ENCODE results near the gene GJA4. TPM values are rescaled to one million over a fixed set of nuclear protein-coding genes. Genes with fewer than 3 reads are reported as not detected.

The GJA4 gene
- total and polyA plus RNA-seq, 2 of the 13 experiments (the other 11 are each of a cell fraction or from before 2014, with no cell fraction given), result not detected

DNA sequence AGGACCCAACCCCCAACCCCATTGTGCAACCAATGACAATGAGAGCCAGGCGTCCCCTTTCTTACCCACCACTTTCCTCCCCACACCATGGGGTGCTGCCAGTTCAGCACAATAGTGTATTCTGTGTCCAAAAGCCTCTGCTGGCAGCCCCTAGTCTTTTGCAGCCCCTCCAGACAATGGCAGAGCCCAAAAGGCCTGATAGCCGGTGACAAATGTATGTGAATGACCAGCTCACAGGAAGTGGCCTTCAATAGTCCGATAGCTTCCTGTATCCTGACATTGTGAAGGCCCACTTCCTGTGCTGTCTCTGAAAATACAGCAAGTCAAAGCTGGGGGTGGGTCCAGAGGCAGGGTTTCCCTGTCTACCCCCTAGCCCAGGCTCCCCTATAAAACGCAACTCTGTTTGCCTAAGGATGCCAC lies 50.2 kb downstream of the GJA4 start:
- TF ChIP-seq GTF2F1 (IDR thresholded peaks at IDR 0.05; ENCODE audit: low read length) (no peak), AGO1 (IDR thresholded peaks at IDR 0.05; ENCODE audit: low read depth, low read length, poor library complexity, severe bottlenecking) (no peak), GABPA (IDR thresholded peaks at IDR 0.05; ENCODE audit: low read depth, low read length) (no peak), GABPA (CRISPR knock-in tag; IDR thresholded peaks at IDR 0.05; ENCODE audit: low read depth) (peak; percentile 23; the same call in 1 of the 2 replicates)
- intact Hi-C loops (cut with micrococcal nuclease; ENCODE audit: unreplicated experiment) (no loop called here), in situ Hi-C loops (cut with HindIII; ENCODE audit: extremely low pct_ligation_motif_present, low pct_unique_long_range_greater_than_20kb) (no loop called here)
- FAIRE-seq, result no peak
- H2AFZ ChIP-seq (ENCODE audit: low read length), result no peak overlapping the region
- H3K4me3 ChIP-seq (replicated peaks in 1 of 3; ENCODE audit: insufficient read depth in 1 of 3, low read depth in 2 of 3, low read length in 3 of 3), result no peak overlapping the region
- POLR2A ChIA-PET, result interaction anchor here (2.5 kb wide), 1 partner anchor 17 kb away, joined by 13 read pairs; the partner anchor contains the start of gene SMIM12
- peaks cover 1 to 6% of the 10 kb centered on the region in 2 experiments; a peak in 1 of 5 replicates for H3K27me3 ChIP-seq (ENCODE audit: control insufficient read depth in 1 of 2, insufficient read depth in 2 of 2, low read length in 2 of 2)
- ATAC-seq, result no peak
- no peaks in the 10 kb centered on the region for H3K9me3 ChIP-seq (ENCODE audit: low read length)
- no peak overlapping the region for H3K4me2 ChIP-seq (ENCODE audit: low read depth, low read length)
- no peak overlapping the region for H3K9ac ChIP-seq (ENCODE audit: insufficient read depth, low read depth, low read length)
- H4K20me1 ChIP-seq (ENCODE audit: insufficient read depth, low read length), result no peaks in the 10 kb centered on the region; the same call in 1 of the 2 replicates
- WGBS (ENCODE audit: low lambda C conversion rate), result 60% methylated on average over 3 of the region's 4 CpGs
- no peaks in the 10 kb centered on the region for H3K79me2 ChIP-seq (ENCODE audit: insufficient read depth, low read length)
- no peaks in the 10 kb centered on the region for H3K36me3 ChIP-seq (replicated peaks in 1 of 2; ENCODE audit: control insufficient read depth in 1 of 2, insufficient read depth in 2 of 2, low read length in 2 of 2)
- H3K4me1 ChIP-seq (ENCODE audit: insufficient read depth, low read length), result peaks cover 51% of the 10 kb centered on the region
- no TSS peak for BruUV-seq (replicated peaks)
- H3K27ac ChIP-seq (ENCODE audit: extremely low read length, insufficient read depth, low read length), result no peak overlapping the region
- CTCF ChIA-PET (ENCODE audit: low intra/inter-chr PET ratio, low total read pairs), result no interaction called here
- DNase-seq (ENCODE audit: low spot score), result no peak

- in situ Hi-C loops (cut with HindIII; ENCODE audit: extremely low pct_ligation_motif_present, low pct_unique_long_range_greater_than_20kb), result no loop called here
- no peak overlapping the region for H3K4me3 ChIP-seq (replicated peaks in 1 of 3; ENCODE audit: insufficient read depth in 1 of 3, low read depth in 2 of 3, low read length in 3 of 3)
- intact Hi-C loops (cut with micrococcal nuclease; ENCODE audit: unreplicated experiment), result no loop called here
- FAIRE-seq (no peak), DNase-seq (ENCODE audit: low spot score) (no peak), ATAC-seq (no peak)
- 67% methylated on average over 12 of the region's 14 CpGs for WGBS (ENCODE audit: low lambda C conversion rate)
- POLR2A ChIA-PET, result interaction anchor here (0.6 to 2.5 kb wide), 4 partner anchors 16 to 1656 kb away, joined by 3 to 13 read pairs (median 3); partner anchors contain the start of gene SMIM12
- no peak overlapping the region for H3K9ac ChIP-seq (ENCODE audit: insufficient read depth, low read depth, low read length)
- H3K79me2 ChIP-seq (ENCODE audit: insufficient read depth, low read length), result no peaks in the 10 kb centered on the region
- peaks cover 1 to 6% of the 10 kb centered on the region in 2 experiments; a peak in 1 of 5 replicates for H3K27me3 ChIP-seq (ENCODE audit: control insufficient read depth in 1 of 2, insufficient read depth in 2 of 2, low read length in 2 of 2)
- H3K27ac ChIP-seq (ENCODE audit: extremely low read length, insufficient read depth, low read length), result no peak overlapping the region
- H2AFZ ChIP-seq (ENCODE audit: low read length), result no peak overlapping the region
- H3K4me2 ChIP-seq (ENCODE audit: low read depth, low read length), result no peak overlapping the region
- H3K9me3 ChIP-seq (ENCODE audit: low read length), result no peaks in the 10 kb centered on the region
- CTCF ChIA-PET (ENCODE audit: low intra/inter-chr PET ratio, low total read pairs), result no interaction called here
- no TSS peak for BruUV-seq (replicated peaks)
- peaks cover 51% of the 10 kb centered on the region for H3K4me1 ChIP-seq (ENCODE audit: insufficient read depth, low read length)
- H4K20me1 ChIP-seq (ENCODE audit: insufficient read depth, low read length), result no peaks in the 10 kb centered on the region; the same call in 1 of the 2 replicates
- H3K36me3 ChIP-seq (replicated peaks in 1 of 2; ENCODE audit: control insufficient read depth in 1 of 2, insufficient read depth in 2 of 2, low read length in 2 of 2), result no peaks in the 10 kb centered on the region
- TF ChIP-seq ZNF441 (CRISPR knock-in tag; IDR thresholded peaks at IDR 0.05; ENCODE audit: borderline replicate concordance), result no peak
- TF ChIP-seq CHCHD3 (CRISPR knock-in tag; IDR thresholded peaks at IDR 0.05), result no peak
- no peak for TF ChIP-seq SNAI1 (CRISPR knock-in tag; IDR thresholded peaks at IDR 0.05; ENCODE audit: borderline replicate concordance)
- TF ChIP-seq POLR2G (IDR thresholded peaks at IDR 0.05; ENCODE audit: low read depth, low read length), result no peak
- no peak for TF ChIP-seq ZNF224 (CRISPR knock-in tag; IDR thresholded peaks at IDR 0.05)
- TF ChIP-seq PHF5A (CRISPR knock-in tag; IDR thresholded peaks at IDR 0.05; ENCODE audit: low read depth, unreplicated experiment), result no peak
- no peak for TF ChIP-seq NKX3-1 (CRISPR knock-in tag; IDR thresholded peaks at IDR 0.05)
- TF ChIP-seq MTA1 (CRISPR knock-in tag; IDR thresholded peaks at IDR 0.05; ENCODE audit: borderline replicate concordance), result no peak
- TF ChIP-seq ZSCAN22 (CRISPR knock-in tag; IDR thresholded peaks at IDR 0.05), result no peak
Measured at GRCh38 chr1:34843392-34844251, 50.8 kb downstream of the GJA4 start.

Measured in HepG2 (cell line).